Medulla oblongata (tissue), 1 donor: ENCODE results near the gene CENPV.
A peak's percentile ranks its signal among the peaks of the same experiment; 100 is the strongest.

Source experiments
- DNase-seq: peaks from one replicate; pipeline ENCODE4 v3.0.0-alpha.2; 2015; ENCODE audit errors: extremely low spot score

Gene CENPV

DNA sequence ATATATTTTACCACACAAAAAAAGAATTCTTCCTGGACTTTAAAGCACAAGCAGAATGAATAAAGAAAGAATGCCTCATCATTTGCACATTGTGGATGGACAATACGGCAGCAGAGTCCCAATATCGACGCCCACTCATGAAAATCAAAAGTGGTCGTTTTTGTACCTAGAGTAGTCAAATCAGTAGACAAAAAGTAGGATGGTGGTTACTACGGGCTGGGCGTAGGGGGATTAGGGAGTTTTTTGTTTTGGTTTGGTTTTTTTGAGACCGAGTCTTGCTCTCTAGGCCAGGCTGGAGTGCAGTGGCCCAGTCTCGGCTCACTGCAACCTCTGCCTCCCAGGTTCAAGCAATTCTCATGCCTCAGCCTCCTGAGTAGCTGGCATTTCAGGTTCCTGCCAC, 8.6 kb upstream of the CENPV start:
- DNase-seq: no peak

DNA sequence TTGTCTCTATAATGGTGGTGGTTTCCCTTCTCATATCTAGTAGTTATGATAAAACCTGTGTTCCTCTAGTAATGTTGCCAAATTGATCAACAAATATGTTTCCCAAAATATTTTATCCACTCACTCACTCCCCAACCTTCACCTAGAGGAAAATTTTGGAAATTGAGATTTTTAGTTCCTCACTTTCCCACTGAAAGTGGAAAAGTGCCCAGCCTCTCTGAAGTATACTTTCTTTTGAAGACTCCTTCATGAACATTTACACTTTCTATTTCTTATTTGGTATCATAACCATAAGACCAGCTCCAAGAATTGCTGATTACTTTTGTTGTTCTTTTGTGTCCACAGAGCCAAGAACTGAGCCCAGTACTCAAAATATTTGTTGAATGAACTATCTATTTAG, 5.1 kb upstream of the CENPV start:
- no peak for DNase-seq

DNA sequence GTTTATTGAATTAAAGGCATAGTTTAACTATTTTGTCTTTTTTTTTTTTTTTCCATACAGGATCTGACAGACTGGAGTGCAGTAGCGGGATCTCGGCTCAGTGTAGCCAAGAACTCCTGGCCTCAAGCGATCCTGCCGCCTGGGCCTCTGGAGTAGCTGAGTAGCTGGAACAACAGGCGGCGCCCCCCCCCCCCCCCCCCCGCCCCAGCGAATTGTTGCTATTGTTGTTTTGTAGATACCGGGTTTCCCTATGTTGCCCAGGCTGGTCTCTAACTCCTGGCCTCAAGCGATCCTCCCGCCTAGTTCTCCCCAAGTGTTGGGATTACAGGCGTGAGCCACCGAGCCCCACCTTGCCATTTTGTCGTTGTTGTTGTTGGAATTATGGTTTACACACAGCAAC, 1.3 kb upstream of the CENPV start:
- DNase-seq: no peak

DNA sequence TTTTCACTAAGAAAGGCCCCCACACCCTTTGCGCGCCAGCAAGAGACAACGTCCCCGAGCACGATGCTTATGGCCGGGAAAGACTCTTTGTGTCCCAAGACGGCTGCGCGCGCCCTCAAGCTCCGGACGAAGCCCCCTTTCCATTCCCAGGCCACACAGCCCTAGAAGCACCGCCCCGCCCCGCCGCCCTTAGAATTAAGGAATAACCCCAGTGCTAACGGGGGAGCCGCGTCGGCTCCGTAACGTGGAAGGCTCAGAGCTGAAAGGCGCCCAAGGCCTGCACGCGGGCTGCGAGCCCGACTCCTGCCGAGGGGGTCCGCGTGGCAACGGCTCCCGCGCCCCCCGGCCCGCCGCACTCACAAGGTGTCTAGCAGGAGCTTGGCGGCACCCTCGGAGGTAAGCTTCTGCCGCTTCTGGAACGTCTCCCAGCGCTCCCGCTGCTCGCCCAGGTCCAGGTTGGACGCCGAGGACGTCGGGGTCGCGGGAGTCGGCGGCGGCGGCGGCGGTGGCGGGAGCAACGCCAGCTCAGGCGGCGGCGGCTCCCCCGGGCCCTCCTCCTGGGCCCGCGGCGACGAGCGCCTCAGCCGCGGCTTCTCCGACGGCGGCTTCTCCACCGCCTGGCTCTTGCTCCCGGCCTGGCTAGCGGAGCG, 477 bp downstream of the CENPV start:
- no peak for DNase-seq

DNA sequence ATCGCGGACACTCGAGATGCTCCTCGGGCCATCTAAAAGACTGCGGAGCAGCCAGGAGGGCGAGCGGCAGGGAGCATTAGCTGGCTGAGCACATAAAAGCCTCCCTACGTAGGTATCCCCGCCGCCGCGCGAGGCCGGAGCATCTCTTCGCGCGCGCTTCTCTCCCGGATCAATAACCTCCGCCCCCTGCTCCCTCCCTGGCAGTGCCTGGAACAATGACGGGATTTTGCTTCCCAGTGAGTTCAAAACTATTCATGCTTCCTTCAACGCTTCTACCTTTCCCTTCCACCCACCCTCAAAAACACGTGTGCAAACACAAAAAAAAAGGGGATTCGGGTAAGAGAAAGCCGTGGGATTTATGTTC, 984 bp downstream of the CENPV start:
- DNase-seq: no peak

DNA sequence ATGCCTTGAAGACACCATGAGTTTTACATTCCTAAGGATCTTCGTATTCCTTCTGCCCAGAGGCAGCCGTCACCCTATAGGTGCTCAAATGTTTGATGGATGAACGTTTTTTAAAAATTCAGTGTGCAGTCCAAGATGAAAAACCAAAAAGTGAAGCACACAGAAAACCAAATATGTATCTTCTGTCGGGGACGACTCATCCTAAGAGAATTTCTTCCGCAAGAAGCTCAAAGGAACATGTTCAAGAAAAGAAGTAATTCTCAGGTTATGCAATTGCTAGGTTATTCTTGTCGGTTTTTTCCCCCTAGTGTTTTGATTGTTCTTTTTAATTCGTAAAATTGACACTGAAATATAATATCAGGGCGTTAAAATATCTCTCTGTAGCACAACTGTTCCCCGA, 1.4 kb downstream of the CENPV start:
- DNase-seq: no peak

DNA sequence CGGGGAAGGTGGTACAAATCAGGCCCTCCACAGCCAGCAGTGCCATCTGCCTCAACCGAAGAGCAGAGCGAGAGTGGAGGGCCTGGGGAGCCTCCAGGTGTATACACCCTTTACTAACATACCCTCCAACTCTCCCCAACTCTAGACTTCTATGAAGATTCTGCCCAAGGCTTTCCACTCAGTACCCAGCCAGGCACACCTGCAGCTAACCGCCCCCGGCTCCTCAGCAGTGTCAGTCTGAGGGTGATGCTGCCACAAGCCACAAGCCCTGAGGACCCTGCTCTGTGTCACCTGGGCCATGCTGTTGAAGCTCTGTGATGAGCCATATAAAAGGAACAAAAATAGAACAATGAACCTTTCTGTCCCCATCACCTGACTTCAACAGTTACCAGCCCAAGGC, 3.8 kb downstream of the CENPV start:
- no peak for DNase-seq

DNA sequence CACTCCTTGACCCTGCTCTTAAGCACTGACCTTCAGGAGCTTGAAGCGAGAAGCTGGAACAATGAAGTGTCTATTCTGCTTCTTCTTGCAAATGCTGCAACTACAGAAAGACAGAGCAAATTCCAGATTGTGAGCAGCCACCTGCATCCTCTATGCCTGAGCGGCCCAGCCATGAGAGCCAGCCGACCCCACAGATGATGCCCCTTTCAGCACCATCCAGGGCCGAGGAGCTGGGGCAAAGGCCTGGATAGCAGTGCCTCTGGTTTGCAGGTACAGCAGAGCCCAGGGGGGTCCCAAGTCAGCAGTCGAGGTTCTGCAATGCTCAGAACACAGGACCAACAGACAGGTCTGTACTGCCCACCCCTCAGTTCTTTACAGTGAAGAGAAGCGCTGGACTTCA, 4.7 kb downstream of the CENPV start:
- no peak for DNase-seq

DNA sequence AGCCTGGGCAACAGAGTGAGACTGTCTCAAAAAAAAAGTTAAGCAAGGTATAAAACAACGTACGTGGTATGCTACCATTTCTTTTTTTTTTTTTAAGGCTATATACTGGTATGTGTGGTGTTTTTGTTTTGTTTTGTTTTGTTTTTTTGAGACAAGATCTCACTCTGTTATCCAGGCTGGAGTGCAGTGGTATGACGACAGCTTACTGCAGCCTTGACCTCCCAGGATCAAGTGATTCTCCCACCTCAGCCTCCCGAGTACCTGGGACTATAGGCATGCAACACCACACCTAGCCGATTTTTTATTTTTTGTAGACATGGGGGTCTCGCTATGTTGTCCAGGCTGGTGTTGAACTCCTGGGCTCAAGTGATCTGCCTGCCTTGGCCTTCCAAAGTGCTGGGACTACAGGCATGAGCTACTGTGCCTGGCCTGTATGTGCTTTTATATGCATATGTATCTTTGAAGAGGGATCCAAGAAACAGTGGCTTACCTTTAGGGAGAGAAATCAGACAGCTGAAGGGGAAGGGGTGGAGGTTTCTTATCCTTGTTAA, 6.5 kb downstream of the CENPV start:
- no peak for DNase-seq

DNA sequence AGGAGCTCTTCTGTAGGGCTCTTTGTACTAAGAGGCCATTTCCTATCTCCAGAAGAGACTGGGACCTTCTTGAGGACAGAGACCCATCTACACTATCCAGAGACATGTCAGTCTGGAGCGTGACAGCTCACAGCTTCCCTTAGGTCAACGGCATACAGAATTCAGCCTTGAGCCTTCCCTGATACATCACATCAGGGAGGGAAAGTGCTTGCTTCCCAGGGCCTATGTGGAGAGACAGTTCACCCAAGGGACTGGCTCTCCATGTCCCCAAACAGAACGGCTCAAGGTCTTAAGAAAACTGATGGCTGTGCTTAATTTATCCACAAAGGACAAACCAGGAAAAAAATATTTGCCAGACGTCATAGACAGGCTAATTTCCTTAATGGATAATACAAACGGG, 7.7 kb downstream of the CENPV start:
- no peak for DNase-seq

DNA sequence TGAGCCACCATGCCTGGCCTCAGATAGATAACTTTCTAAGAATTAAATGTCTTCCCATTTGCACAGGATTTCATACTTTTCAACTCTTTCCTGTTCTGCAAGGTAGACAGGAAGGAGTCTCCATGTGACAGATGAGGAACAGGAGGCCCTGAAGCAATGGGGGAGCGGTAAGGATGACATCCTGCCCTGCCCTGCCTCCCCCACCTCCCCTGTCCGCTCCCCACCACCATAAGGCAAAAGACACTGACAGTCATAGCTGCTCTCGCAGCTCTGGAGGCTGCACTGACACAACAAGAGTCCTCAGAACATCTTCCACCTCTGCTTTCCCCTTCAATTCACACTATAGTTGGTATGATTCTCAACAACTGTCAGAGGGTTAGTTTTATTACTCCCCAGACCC, 9.7 kb downstream of the CENPV start:
- DNase-seq: no peak

DNA sequence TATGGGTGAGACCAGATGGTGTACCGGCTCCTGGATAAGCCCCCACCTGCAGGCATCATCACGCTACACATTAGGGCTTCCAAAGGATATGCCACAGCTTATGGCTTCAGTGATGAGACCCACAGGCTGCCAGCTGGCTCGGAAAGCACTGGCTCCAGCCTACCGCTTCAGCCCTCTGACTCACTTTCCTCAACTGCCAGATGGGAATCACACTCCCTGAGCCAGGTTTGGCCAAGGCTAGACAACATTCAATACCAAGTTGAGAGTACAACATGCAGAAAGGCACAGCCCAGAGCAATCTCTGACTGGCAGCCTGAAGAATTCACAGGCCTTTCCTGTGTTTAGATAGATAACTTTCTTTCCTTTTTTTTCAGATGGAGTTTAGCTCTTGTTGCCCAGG, 10.3 kb downstream of the CENPV start:
- no peak for DNase-seq

DNA sequence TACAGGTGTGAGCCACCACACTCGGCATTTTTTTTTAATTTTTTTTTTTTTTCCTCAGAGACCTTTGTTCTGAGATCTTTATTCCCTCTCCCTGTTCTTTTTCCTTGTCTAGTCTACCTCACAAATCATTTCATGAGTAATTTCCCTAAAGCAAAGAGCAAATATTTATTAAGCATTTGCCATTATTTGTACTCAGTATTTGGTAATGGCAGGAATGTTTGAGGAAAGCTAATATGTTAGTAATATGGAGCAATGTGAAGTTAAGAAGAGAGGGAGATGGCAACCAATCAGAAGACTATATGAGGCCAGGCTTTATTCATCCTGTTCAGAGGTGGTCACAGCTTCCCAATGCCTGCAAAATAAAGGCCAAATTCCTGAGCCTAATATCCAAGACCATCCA, 13.3 kb downstream of the CENPV start:
- DNase-seq: no peak

DNA sequence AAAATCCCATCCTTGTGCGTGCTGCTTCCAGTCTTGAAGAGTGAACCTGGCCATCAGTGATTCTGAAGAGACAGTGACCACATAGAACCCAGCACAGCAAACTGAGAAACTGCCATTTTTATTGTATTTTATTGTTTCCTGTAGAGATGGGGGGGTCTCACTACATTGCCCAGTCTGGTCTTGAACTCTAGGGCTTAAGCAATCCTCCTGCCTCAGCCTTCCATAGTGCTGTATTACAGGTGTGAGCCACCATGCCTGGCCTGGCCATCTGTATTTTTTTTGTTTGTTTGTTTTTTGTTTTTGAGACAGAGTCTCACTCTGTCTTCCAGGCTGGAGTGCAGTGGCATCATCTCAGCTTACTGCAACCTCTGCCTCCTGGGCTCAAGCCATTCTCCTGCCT, 13.9 kb downstream of the CENPV start:
- DNase-seq: no peak

DNA sequence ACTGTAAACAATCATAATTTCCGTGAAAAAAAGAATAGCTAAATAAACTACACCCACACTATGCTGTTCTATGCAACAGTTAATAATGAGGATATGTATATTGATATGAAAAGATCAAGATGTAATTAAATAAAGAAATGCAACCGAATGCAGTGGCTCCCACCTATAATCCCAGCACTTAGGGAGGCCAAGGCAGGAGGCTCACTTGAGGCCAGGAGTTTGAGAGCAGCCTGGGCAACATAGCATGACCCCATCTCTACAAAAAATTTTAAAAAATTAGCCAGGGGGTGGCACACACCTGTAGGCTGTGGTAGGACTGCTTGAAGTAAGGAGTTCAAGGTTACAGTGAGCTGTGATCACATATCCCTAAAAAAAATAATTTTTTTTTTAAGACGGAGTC, 14.9 kb downstream of the CENPV start:
- no peak for DNase-seq

DNA sequence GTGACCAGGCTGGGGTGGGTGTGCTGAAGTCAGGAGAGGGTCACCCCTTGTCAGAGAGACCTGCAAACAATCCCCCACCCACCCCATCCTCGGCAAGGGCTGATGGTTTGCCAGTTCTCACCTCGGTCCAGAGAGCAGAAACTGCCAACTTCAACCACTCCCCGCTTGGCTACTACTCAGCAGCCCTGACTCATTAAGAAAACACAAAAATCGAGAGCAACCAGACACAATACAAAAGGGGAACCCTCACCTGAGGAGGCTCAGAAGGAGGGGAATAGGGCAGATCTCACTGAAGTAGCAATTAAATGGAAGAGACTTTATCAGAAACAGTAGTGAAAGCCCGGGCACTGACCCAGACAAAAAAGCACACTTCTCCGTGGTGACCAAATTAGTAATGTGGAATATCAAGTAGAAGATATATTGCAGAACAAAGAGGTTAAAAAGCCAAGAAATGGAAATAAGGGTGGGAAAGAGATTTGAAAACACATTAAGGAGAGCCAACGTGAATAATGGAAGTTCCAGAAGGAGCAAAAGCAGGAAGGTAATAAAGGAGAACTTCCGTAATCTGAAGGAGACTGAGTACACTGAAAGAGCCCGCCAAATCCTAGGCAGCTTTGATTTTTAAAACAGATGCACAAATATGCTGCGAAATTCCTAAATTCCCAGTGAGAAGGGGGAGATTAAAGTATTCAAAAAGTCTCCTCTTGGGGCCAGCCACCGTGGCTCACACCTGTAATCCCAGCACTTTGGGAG, 23.6 kb downstream of the CENPV start:
- DNase-seq: peak; percentile 24

DNA sequence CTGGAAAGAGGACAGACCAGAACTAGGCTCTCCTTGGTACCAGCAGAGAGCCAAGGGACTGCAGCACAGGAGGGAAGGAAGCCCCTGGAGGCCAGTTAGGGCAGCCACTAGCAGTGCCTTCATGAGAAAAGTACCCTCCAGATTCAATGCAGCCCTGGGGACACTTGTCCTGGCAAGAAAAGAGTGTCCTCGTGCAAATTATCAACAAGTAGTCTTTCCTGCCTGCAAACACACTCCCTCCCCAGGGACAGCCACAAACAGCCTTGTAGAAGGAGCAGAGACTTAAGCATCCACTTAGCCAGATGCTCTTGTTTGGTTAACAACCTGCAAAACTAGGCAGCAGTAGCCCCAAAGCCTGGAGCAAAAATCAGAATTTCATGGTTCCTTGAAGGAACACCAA, 24.3 kb downstream of the CENPV start:
- no peak for DNase-seq

DNA sequence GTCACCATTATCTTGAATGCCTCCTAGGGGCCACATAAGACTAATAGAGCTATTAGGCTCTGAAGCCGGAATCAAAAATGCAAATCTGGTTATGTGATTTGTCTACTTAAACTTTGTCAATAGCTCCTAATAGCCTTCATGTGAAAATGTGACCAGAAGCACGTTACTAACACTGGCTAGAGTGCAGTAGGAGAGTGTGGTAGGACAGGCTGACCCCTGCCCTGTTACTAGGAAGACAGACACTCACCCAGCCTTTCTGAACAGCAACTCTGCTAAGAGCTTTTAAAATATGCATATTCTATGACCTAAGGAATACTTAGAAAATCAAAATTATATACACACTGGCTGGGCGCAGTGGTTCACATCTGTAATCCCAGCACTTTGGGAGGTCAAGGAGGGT, 26.3 kb downstream of the CENPV start:
- no peak for DNase-seq

DNA sequence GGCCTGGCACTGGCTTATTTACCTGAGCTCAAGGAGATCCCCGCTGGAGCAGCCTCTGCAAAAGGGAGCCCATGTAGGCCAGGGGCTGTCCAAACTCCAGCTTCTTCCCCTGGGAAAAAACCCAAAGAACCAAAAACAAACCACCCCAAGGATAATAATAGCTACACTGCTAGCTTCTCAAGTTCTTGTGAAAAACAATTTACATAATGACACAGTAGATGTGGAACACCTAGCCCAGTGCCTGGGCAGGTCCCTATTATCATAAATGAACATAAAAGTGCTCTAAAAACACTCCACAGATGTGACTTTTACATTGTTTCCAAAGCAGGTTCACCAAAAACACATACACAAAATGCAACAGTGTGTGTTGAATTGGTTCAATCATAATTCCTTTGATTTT, 27.3 kb downstream of the CENPV start:
- DNase-seq: no peak

DNA sequence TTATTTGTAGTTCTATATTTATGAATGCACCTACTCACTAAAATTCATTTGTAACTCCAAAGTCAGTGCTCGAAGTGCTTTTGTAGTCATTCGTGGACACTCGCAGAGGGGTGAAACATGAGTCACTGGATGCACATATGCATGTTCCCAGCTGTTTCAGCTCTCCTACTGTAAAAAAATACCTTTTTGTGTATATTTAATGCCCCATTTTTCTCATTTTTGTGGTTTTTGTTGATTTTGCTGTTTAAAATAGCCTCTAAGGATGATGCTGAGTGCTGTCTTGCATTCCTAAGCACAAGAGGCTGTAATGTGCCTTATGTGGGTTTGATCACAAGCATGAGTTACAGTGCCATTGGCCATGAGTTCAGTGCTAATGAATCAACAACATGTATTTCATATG, 30.6 kb downstream of the CENPV start:
- DNase-seq: no peak

DNA sequence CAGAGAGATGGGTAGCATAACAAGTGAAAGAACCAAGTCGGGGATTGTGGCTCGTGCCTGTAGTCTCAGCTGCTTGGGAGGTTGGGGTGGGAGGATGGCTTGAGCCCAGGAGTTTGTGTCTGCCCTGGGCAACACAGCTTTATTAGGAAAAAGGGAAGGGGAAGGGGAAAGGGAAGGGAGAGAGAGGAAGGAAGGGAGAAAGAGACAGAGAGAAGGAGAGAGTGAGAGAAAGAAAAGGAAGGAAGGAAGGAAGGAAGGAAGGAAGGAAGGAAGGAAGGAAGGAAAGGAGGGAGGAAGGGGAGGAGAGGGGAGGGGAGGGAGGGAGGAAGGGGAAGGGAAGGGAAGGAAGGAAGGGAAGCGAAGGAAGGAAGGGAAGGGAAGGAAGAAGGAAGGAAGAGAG, 33.3 kb downstream of the CENPV start:
- DNase-seq: no peak

DNA sequence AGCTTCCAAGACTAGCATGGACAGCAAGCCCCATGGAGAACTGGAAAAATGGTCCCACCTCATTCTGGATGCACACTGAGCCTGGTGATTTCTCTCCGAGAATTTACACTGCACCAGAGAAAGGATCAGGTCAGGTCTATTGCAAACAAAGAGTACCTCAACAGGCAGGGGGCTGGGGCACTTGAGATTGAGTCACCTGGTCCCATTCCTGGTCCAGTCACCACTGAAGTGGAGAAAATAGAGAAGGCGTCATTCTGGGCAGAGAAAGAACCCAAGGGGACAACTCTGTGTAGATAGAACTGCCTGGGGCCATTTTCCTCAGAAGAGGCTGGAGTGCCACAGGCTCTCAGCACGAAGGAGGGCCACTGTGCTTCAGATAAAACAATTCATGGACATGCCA, 38.4 kb downstream of the CENPV start:
- no peak for DNase-seq

DNA sequence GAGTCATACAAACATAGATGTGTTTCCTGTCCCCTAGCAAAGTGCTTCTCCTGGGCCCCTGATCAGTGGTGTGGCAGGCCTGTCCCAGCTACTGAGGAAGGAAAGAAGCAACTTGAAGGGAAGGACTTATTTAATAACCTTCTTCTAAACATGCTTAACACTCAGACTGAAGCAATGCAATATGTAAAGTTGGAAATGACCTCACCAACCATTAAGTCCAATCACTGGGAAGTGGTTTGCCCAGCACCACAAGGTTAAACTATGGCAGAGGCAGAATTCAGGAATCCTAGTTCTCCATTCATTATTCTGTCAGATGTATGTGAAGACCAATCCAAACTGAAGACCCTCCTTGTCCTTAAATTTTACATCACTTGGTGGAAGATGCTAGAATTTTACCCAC, 39.1 kb downstream of the CENPV start:
- DNase-seq: no peak
